Measurements from ENCODE around the gene ORC5.

ORC5 gene

GRCh38 chr7:104130726-104131125 is 77.1 kb downstream of the ORC5 start:
- peaks cover under 1% of the 10 kb centered on the region for H3K4me1 Mint-ChIP-seq (ENCODE audit: low read depth)
- no peak overlapping the region for H3K27ac Mint-ChIP-seq
- no peaks in the 10 kb centered on the region for H3K27me3 Mint-ChIP-seq (ENCODE audit: low read depth)
- no peak overlapping the region for H3K4me3 Mint-ChIP-seq
- peaks cover 25% of the 10 kb centered on the region for H3K36me3 Mint-ChIP-seq (ENCODE audit: low read depth)
- H3K9me3 Mint-ChIP-seq = no peaks in the 10 kb centered on the region
- no peak for DNase-seq (ENCODE audit: low spot score)

- H3K9me3 Mint-ChIP-seq = no peaks in the 10 kb centered on the region
- H3K27ac Mint-ChIP-seq = no peak overlapping the region
- DNase-seq (ENCODE audit: low spot score) = no peak
- H3K27me3 Mint-ChIP-seq (ENCODE audit: low read depth) = no peaks in the 10 kb centered on the region
- no peaks in the 10 kb centered on the region for H3K4me1 Mint-ChIP-seq (ENCODE audit: low read depth)
- no peak overlapping the region for H3K4me3 Mint-ChIP-seq
- H3K36me3 Mint-ChIP-seq (ENCODE audit: low read depth) = peaks cover 30% of the 10 kb centered on the region
Observed at GRCh38 chr7:104127204-104127603, 80.6 kb downstream of the ORC5 start.

- Mint-ChIP-seq H3K9me3 (no peaks in the 10 kb centered on the region), H3K4me1 (ENCODE audit: low read depth) (no peaks in the 10 kb centered on the region), H3K4me3 (no peak overlapping the region), H3K27me3 (ENCODE audit: low read depth) (no peaks in the 10 kb centered on the region), H3K36me3 (ENCODE audit: low read depth) (peaks cover 30% of the 10 kb centered on the region), H3K27ac (no peak overlapping the region)
- DNase-seq (ENCODE audit: low spot score) = no peak
Observed at GRCh38 chr7:104126411-104126841, 81.4 kb downstream of the ORC5 start.

GRCh38 chr7:104124893-104125477 is 82.8 kb downstream of the ORC5 start:
- peaks cover 16% of the 10 kb centered on the region for H3K36me3 Mint-ChIP-seq (ENCODE audit: low read depth)
- no peak overlapping the region for H3K4me3 Mint-ChIP-seq

GRCh38 chr7:104124469-104124868 is 83.3 kb downstream of the ORC5 start:
- H3K27me3 Mint-ChIP-seq (ENCODE audit: low read depth) = no peaks in the 10 kb centered on the region
- peaks cover 14% of the 10 kb centered on the region for H3K36me3 Mint-ChIP-seq (ENCODE audit: low read depth)
- H3K27ac Mint-ChIP-seq = no peak overlapping the region
- no peak overlapping the region for H3K4me3 Mint-ChIP-seq
- H3K4me1 Mint-ChIP-seq (ENCODE audit: low read depth) = no peaks in the 10 kb centered on the region
- no peak for DNase-seq (ENCODE audit: low spot score)
- H3K9me3 Mint-ChIP-seq = peaks cover 5% of the 10 kb centered on the region

More at GRCh38 chr7:104124893-104125477, 82.8 kb downstream of the ORC5 start:
- H3K27ac Mint-ChIP-seq = no peak overlapping the region
- H3K4me1 Mint-ChIP-seq (ENCODE audit: low read depth) = no peaks in the 10 kb centered on the region
- H3K9me3 Mint-ChIP-seq = peaks cover 5% of the 10 kb centered on the region
- no peaks in the 10 kb centered on the region for H3K27me3 Mint-ChIP-seq (ENCODE audit: low read depth)
- DNase-seq (ENCODE audit: low spot score) = no peak

- no peak for DNase-seq (ENCODE audit: low spot score)
- Mint-ChIP-seq H3K27ac (no peak overlapping the region), H3K4me3 (no peak overlapping the region), H3K4me1 (ENCODE audit: low read depth) (no peaks in the 10 kb centered on the region), H3K36me3 (ENCODE audit: low read depth) (peaks cover 11% of the 10 kb centered on the region), H3K27me3 (ENCODE audit: low read depth) (no peaks in the 10 kb centered on the region), H3K9me3 (peaks cover 5% of the 10 kb centered on the region)
Observed at GRCh38 chr7:104123786-104124185, 84.0 kb downstream of the ORC5 start.

GRCh38 chr7:104113788-104114187 is 94.0 kb downstream of the ORC5 start:
- H3K27me3 Mint-ChIP-seq (ENCODE audit: low read depth) = no peaks in the 10 kb centered on the region
- no peaks in the 10 kb centered on the region for H3K4me1 Mint-ChIP-seq (ENCODE audit: low read depth)
- no peak overlapping the region for H3K27ac Mint-ChIP-seq
- no peaks in the 10 kb centered on the region for H3K9me3 Mint-ChIP-seq
- H3K4me3 Mint-ChIP-seq = no peak overlapping the region
- no peak for DNase-seq (ENCODE audit: low spot score)
- H3K36me3 Mint-ChIP-seq (ENCODE audit: low read depth) = no peaks in the 10 kb centered on the region

- H3K27ac Mint-ChIP-seq = no peak overlapping the region
- H3K36me3 Mint-ChIP-seq (ENCODE audit: low read depth) = no peaks in the 10 kb centered on the region
- no peaks in the 10 kb centered on the region for H3K9me3 Mint-ChIP-seq
- no peaks in the 10 kb centered on the region for H3K4me1 Mint-ChIP-seq (ENCODE audit: low read depth)
- H3K27me3 Mint-ChIP-seq (ENCODE audit: low read depth) = no peaks in the 10 kb centered on the region
- DNase-seq (ENCODE audit: low spot score) = no peak
- no peak overlapping the region for H3K4me3 Mint-ChIP-seq
Observed at GRCh38 chr7:104112623-104113022, 95.2 kb downstream of the ORC5 start.

- DNase-seq (ENCODE audit: low spot score) = no peak
- no peaks in the 10 kb centered on the region for H3K9me3 Mint-ChIP-seq
- H3K4me1 Mint-ChIP-seq (ENCODE audit: low read depth) = no peaks in the 10 kb centered on the region
- H3K27me3 Mint-ChIP-seq (ENCODE audit: low read depth) = no peaks in the 10 kb centered on the region
- no peak overlapping the region for H3K4me3 Mint-ChIP-seq
- no peaks in the 10 kb centered on the region for H3K36me3 Mint-ChIP-seq (ENCODE audit: low read depth)
- H3K27ac Mint-ChIP-seq = no peak overlapping the region
Observed at GRCh38 chr7:104111271-104111670, 96.5 kb downstream of the ORC5 start.

GRCh38 chr7:104106108-104106905 is 101.5 kb downstream of the ORC5 start:
- no peaks in the 10 kb centered on the region for H3K27me3 Mint-ChIP-seq (ENCODE audit: low read depth)
- H3K4me3 Mint-ChIP-seq = no peak overlapping the region
- peaks cover 2% of the 10 kb centered on the region for H3K4me1 Mint-ChIP-seq (ENCODE audit: low read depth)
- H3K9me3 Mint-ChIP-seq = no peaks in the 10 kb centered on the region
- H3K36me3 Mint-ChIP-seq (ENCODE audit: low read depth) = no peaks in the 10 kb centered on the region
- DNase-seq (ENCODE audit: low spot score) = no peak
- no peak overlapping the region for H3K27ac Mint-ChIP-seq

GRCh38 chr7:104098890-104099289 is 108.9 kb downstream of the ORC5 start:
- Mint-ChIP-seq H3K4me3 (no peak overlapping the region), H3K27ac (no peak overlapping the region), H3K36me3 (ENCODE audit: low read depth) (no peaks in the 10 kb centered on the region), H3K4me1 (ENCODE audit: low read depth) (peaks cover 2% of the 10 kb centered on the region), H3K27me3 (ENCODE audit: low read depth) (no peaks in the 10 kb centered on the region), H3K9me3 (no peaks in the 10 kb centered on the region)
- no peak for DNase-seq (ENCODE audit: low spot score)

- H3K4me3 Mint-ChIP-seq = no peak overlapping the region
- H3K9me3 Mint-ChIP-seq = no peaks in the 10 kb centered on the region
- no peaks in the 10 kb centered on the region for H3K36me3 Mint-ChIP-seq (ENCODE audit: low read depth)
- no peak overlapping the region for H3K27ac Mint-ChIP-seq
- no peaks in the 10 kb centered on the region for H3K27me3 Mint-ChIP-seq (ENCODE audit: low read depth)
- no peak for DNase-seq (ENCODE audit: low spot score)
- no peaks in the 10 kb centered on the region for H3K4me1 Mint-ChIP-seq (ENCODE audit: low read depth)
Observed at GRCh38 chr7:104096683-104097082, 111.1 kb downstream of the ORC5 start.

- Mint-ChIP-seq H3K9me3 (no peaks in the 10 kb centered on the region), H3K27me3 (ENCODE audit: low read depth) (no peaks in the 10 kb centered on the region), H3K27ac (no peak overlapping the region), H3K36me3 (ENCODE audit: low read depth) (no peaks in the 10 kb centered on the region), H3K4me3 (no peak overlapping the region), H3K4me1 (ENCODE audit: low read depth) (no peaks in the 10 kb centered on the region)
- DNase-seq (ENCODE audit: low spot score) = no peak
Observed at GRCh38 chr7:104093127-104093526, 114.7 kb downstream of the ORC5 start.

- no peaks in the 10 kb centered on the region for H3K4me1 Mint-ChIP-seq (ENCODE audit: low read depth)
- no peaks in the 10 kb centered on the region for H3K36me3 Mint-ChIP-seq (ENCODE audit: low read depth)
- H3K4me3 Mint-ChIP-seq = no peak overlapping the region
- H3K27ac Mint-ChIP-seq = no peak overlapping the region
- H3K9me3 Mint-ChIP-seq = no peaks in the 10 kb centered on the region
- DNase-seq (ENCODE audit: low spot score) = no peak
- peaks cover 3% of the 10 kb centered on the region for H3K27me3 Mint-ChIP-seq (ENCODE audit: low read depth)
Observed at GRCh38 chr7:104091242-104091641, 116.6 kb downstream of the ORC5 start.
